NCI-H748 (cell line): Measurements from ENCODE around the gene OPN4.

Source experiments
- DNase-seq: peaks from one replicate; lab custom pipeline; 2025; ENCODE audit not compliant: unreplicated experiment; lab: John Stamatoyannopoulos, UW

The OPN4 gene

GRCh38 chr10:86646933-86647332, 7.4 kb upstream of the OPN4 start:
- no peak for DNase-seq

GRCh38 chr10:86647773-86648703, 6.3 kb upstream of the OPN4 start:
- DNase-seq: no peak

- peak; percentile 12 for DNase-seq
These were observed 5.5 kb upstream of the OPN4 start for GRCh38 chr10:86648704-86649427.

GRCh38 chr10:86649471-86650150, 4.7 kb upstream of the OPN4 start:
- no peak for DNase-seq

- no peak for DNase-seq
These were observed 4.2 kb upstream of the OPN4 start for GRCh38 chr10:86650151-86650550.

- peak; percentile 5 for DNase-seq
These were observed 3.3 kb upstream of the OPN4 start for GRCh38 chr10:86651021-86651471.

GRCh38 chr10:86651631-86652331, 2.6 kb upstream of the OPN4 start:
- DNase-seq: no peak

- peak; percentile 94 for DNase-seq
These were observed 1.8 kb upstream of the OPN4 start for GRCh38 chr10:86652361-86653202.

GRCh38 chr10:86653379-86653778, 968 bp upstream of the OPN4 start:
- DNase-seq: no peak

GRCh38 chr10:86653987-86654386, 360 bp upstream of the OPN4 start:
- DNase-seq: no peak

GRCh38 chr10:86655173-86655540, 810 bp downstream of the OPN4 start:
- DNase-seq: no peak

GRCh38 chr10:86655596-86655995, 1.2 kb downstream of the OPN4 start:
- DNase-seq: no peak

GRCh38 chr10:86657011-86657395, 2.7 kb downstream of the OPN4 start:
- DNase-seq: no peak

GRCh38 chr10:86657396-86658011, 3.2 kb downstream of the OPN4 start:
- DNase-seq: no peak

- no peak for DNase-seq
These were observed 4.0 kb downstream of the OPN4 start for GRCh38 chr10:86658261-86658741.

GRCh38 chr10:86658751-86659150, 4.4 kb downstream of the OPN4 start:
- DNase-seq: no peak

GRCh38 chr10:86659161-86659691, 4.9 kb downstream of the OPN4 start:
- DNase-seq: no peak

GRCh38 chr10:86659721-86660453, 5.5 kb downstream of the OPN4 start:
- DNase-seq: no peak
